HS-27A (cell line): Measurements from ENCODE around the gene RHEX.
"Not testable (repeated sequence)": the region's sequence is repeated elsewhere in the genome, so short reads cannot be mapped to it uniquely, and the experiment has no call there.

ENCODE experiments used
- DNase-seq: peaks from one replicate; pipeline ENCODE4 v3.0.0-alpha.2; 2012; ENCODE audit warnings: low read depth, missing footprints

RHEX gene

GRCh38 chr1:206030714-206031113 lies 22.3 kb upstream of the RHEX start:
- DNase-seq: no peak

GRCh38 chr1:206032380-206033140 lies 20.4 kb upstream of the RHEX start:
- no peak for DNase-seq

GRCh38 chr1:206035027-206035426 lies 17.9 kb upstream of the RHEX start:
- DNase-seq: no peak

- DNase-seq: no peak
These were observed 16.1 kb upstream of the RHEX start for GRCh38 chr1:206036663-206037455.

GRCh38 chr1:206037581-206037980 lies 15.4 kb upstream of the RHEX start:
- no peak for DNase-seq

- no peak for DNase-seq
These were observed 13.7 kb upstream of the RHEX start for GRCh38 chr1:206039046-206039973.

- DNase-seq: no peak
These were observed 12.6 kb upstream of the RHEX start for GRCh38 chr1:206040328-206040727.

GRCh38 chr1:206041640-206042039 lies 11.3 kb upstream of the RHEX start:
- DNase-seq: no peak

GRCh38 chr1:206047271-206047670 lies 5.7 kb upstream of the RHEX start:
- no peak for DNase-seq

GRCh38 chr1:206048582-206048981 lies 4.4 kb upstream of the RHEX start:
- DNase-seq: no peak

GRCh38 chr1:206049293-206049692 lies 3.7 kb upstream of the RHEX start:
- DNase-seq: no peak

- no peak for DNase-seq
These were observed 2.9 kb upstream of the RHEX start for GRCh38 chr1:206049919-206050600.

- DNase-seq: no peak
These were observed 2.2 kb upstream of the RHEX start for GRCh38 chr1:206050655-206051235.

GRCh38 chr1:206052231-206052865 lies 625 bp upstream of the RHEX start:
- not testable (repeated sequence) for DNase-seq

- not testable (repeated sequence) for DNase-seq
These were observed 643 bp downstream of the RHEX start for GRCh38 chr1:206053616-206054015.

- not testable (repeated sequence) for DNase-seq
These were observed 2.2 kb downstream of the RHEX start for GRCh38 chr1:206055069-206055625.

GRCh38 chr1:206055639-206056323 lies 2.8 kb downstream of the RHEX start:
- not testable (repeated sequence) for DNase-seq

- not testable (repeated sequence) for DNase-seq
These were observed 5.4 kb downstream of the RHEX start for GRCh38 chr1:206058289-206058926.

GRCh38 chr1:206058927-206059292 lies 5.9 kb downstream of the RHEX start:
- no peak for DNase-seq
